HEK293 (cell line): ENCODE data around the gene MN1.

Experiments
- CTCF ChIA-PET: fragments of 350-600 bp; formaldehyde crosslinking; extraction: SDS; loops from one replicate; lab custom pipeline; 2021; ENCODE audit warnings: antibody characterized with exemption; lab: Yijun Ruan, JAX
- POLR2A ChIA-PET: fragments of 300-600 bp; formaldehyde crosslinking; extraction: SDS; loops from one replicate; lab custom pipeline; 2020; ENCODE audit warnings: antibody characterized with exemption, inconsistent platforms; lab: Yijun Ruan, JAX
- H3K27ac ChIP-seq: fragments of 200-500 bp; sonication (Bioruptor generic); 2 replicates; pipeline ENCODE4 v1.5.1; 2014; ENCODE audit warnings: low read depth, low read length, control low read depth, inconsistent platforms; ENCODE audit errors: extremely low read depth
- H3K36me3 ChIP-seq, 2 experiments: fragments of 200-500 bp in 1 of 2; sonication (Bioruptor generic) in 1 of 2; 1 replicate in 1 of 2; 2 replicates in 1 of 2; pipeline ENCODE4 v1.5.1; 2014 to 2017; ENCODE audit warnings: inconsistent platforms in 2 of 2, low read length in 2 of 2; ENCODE audit not compliant: control insufficient read depth in 2 of 2, insufficient read depth in 1 of 2
- H3K4me1 ChIP-seq: fragments of 200-500 bp; sonication (Bioruptor generic); 2 replicates; pipeline ENCODE4 v1.5.1; 2014; ENCODE audit warnings: mild to moderate bottlenecking, low read length, inconsistent platforms; ENCODE audit not compliant: control insufficient read depth, insufficient read depth
- H3K4me3 ChIP-seq: 2 replicates; pipeline ENCODE4 v1.5.1; 2011; ENCODE audit warnings: low read depth, mild to moderate bottlenecking, control low read depth, low read length, moderate library complexity
- H3K9me3 ChIP-seq: fragments of 200-500 bp; sonication (Bioruptor generic); 2 replicates; pipeline ENCODE4 v1.5.1; 2014; ENCODE audit warnings: low read depth, low read length, inconsistent platforms; ENCODE audit not compliant: control insufficient read depth, insufficient read depth
- GLI2 ChIP-seq: fragments of 450-650 bp; formaldehyde crosslinking; IDR thresholded peaks from 2 replicates; pipeline ENCODE4; 2017; ENCODE audit warnings: missing biosample characterization, missing genetic modification characterization, low read depth, borderline replicate concordance
- KLF16 ChIP-seq: fragments of 450-650 bp; formaldehyde crosslinking; IDR thresholded peaks from 2 replicates; pipeline ENCODE4 v1.5.1; 2017; ENCODE audit warnings: missing biosample characterization, missing genetic modification characterization
- KLF8 ChIP-seq: fragments of 450-650 bp; formaldehyde crosslinking; IDR thresholded peaks from 2 replicates; pipeline ENCODE4 v1.5.1; 2016; ENCODE audit warnings: missing biosample characterization, missing genetic modification characterization
- PATZ1 ChIP-seq: fragments of 450-650 bp; formaldehyde crosslinking; IDR thresholded peaks from 2 replicates; pipeline ENCODE4 v1.5.1; 2016; ENCODE audit warnings: missing biosample characterization, missing genetic modification characterization
- ZFP3 ChIP-seq: fragments of 450-650 bp; formaldehyde crosslinking; IDR thresholded peaks from 2 replicates; pipeline ENCODE4 v1.5.1; 2016; ENCODE audit warnings: low read depth, missing biosample characterization, missing genetic modification characterization
- ZNF266 ChIP-seq: fragments of 450-650 bp; formaldehyde crosslinking; IDR thresholded peaks from 2 replicates; pipeline ENCODE4 v1.5.1; 2016; ENCODE audit warnings: missing biosample characterization, missing genetic modification characterization, low read depth
- ZNF280D ChIP-seq: fragments of 450-650 bp; formaldehyde crosslinking; IDR thresholded peaks from 2 replicates; pipeline ENCODE4 v1.5.1; 2016; ENCODE audit warnings: missing biosample characterization, missing genetic modification characterization
- ZNF292 ChIP-seq: fragments of 450-650 bp; formaldehyde crosslinking; IDR thresholded peaks from 2 replicates; pipeline ENCODE4 v1.5.1; 2016; ENCODE audit warnings: low read depth, missing biosample characterization, missing genetic modification characterization, borderline replicate concordance
- ZNF335 ChIP-seq: fragments of 450-650 bp; formaldehyde crosslinking; conservative IDR thresholded peaks from 2 replicates; pipeline ENCODE4 v1.5.1; 2016; ENCODE audit warnings: missing biosample characterization, missing genetic modification characterization
- ZNF561 ChIP-seq: fragments of 450-650 bp; IDR thresholded peaks from 2 replicates; pipeline ENCODE4 v1.5.1; 2018; ENCODE audit warnings: missing biosample characterization, missing genetic modification characterization, borderline replicate concordance
- ZNF610 ChIP-seq: fragments of 450-650 bp; formaldehyde crosslinking; IDR thresholded peaks from 2 replicates; pipeline ENCODE4 v1.5.1; 2016; ENCODE audit warnings: missing biosample characterization, missing genetic modification characterization, borderline replicate concordance
- ZNF704 ChIP-seq: fragments of 450-650 bp; formaldehyde crosslinking; IDR thresholded peaks from 2 replicates; pipeline ENCODE4 v1.5.1; 2016; ENCODE audit warnings: missing biosample characterization, missing genetic modification characterization
- ZNF830 ChIP-seq: fragments of 450-650 bp; IDR thresholded peaks from 2 replicates; pipeline ENCODE4 v1.5.0; 2018; ENCODE audit warnings: missing biosample characterization, missing genetic modification characterization, low read depth, mild to moderate bottlenecking, moderate library complexity
- TF ChIP-seq, protein P1 (sequence below): fragments of 450-650 bp; formaldehyde crosslinking; IDR thresholded peaks from 2 replicates; pipeline ENCODE4 v1.5.1; 2016; ENCODE audit warnings: missing biosample characterization, missing genetic modification characterization
- TF ChIP-seq, protein P2 (sequence below): fragments of 450-650 bp; formaldehyde crosslinking; IDR thresholded peaks from 2 replicates; pipeline ENCODE4 v1.5.0; 2017; ENCODE audit warnings: missing biosample characterization, missing genetic modification characterization, borderline replicate concordance
- TF ChIP-seq, protein P3 (sequence below): fragments of 450-650 bp; formaldehyde crosslinking; IDR thresholded peaks from 2 replicates; pipeline ENCODE4 v1.5.1; 2016; ENCODE audit warnings: missing biosample characterization, missing genetic modification characterization

Gene MN1

GRCh38 chr22:27723708-27724107, 77.8 kb downstream of the MN1 start (continued):
- TF ChIP-seq KLF8, result no peak
- TF ChIP-seq ZNF335, result no peak
- TF ChIP-seq, protein P1, sequence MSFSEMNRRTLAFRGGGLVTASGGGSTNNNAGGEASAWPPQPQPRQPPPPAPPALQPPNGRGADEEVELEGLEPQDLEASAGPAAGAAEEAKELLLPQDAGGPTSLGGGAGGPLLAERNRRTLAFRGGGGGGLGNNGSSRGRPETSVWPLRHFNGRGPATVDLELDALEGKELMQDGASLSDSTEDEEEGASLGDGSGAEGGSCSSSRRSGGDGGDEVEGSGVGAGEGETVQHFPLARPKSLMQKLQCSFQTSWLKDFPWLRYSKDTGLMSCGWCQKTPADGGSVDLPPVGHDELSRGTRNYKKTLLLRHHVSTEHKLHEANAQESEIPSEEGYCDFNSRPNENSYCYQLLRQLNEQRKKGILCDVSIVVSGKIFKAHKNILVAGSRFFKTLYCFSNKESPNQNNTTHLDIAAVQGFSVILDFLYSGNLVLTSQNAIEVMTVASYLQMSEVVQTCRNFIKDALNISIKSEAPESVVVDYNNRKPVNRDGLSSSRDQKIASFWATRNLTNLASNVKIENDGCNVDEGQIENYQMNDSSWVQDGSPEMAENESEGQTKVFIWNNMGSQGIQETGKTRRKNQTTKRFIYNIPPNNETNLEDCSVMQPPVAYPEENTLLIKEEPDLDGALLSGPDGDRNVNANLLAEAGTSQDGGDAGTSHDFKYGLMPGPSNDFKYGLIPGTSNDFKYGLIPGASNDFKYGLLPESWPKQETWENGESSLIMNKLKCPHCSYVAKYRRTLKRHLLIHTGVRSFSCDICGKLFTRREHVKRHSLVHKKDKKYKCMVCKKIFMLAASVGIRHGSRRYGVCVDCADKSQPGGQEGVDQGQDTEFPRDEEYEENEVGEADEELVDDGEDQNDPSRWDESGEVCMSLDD (tag by site-specific recombination), result no peak
- no peak for TF ChIP-seq ZNF830 (tag by site-specific recombination)
- no peak for TF ChIP-seq GLI2 (tag by site-specific recombination)
- no peak for TF ChIP-seq ZNF292

GRCh38 chr22:27723158-27723557, 78.4 kb downstream of the MN1 start:
- Histone ChIP-seq H3K4me3 (no peak overlapping the region), H3K27ac (no peak overlapping the region), H3K36me3 (no peaks in the 10 kb centered on the region), H3K4me1 (peaks cover 11% of the 10 kb centered on the region), H3K9me3 (no peaks in the 10 kb centered on the region)
- ChIA-PET POLR2A (interaction anchor here (0.5 to 0.6 kb wide), 2 partner anchors 340 to 1191 kb away, joined by 3 to 4 read pairs; no protein-coding TSS in a partner anchor), CTCF (interaction anchor here (0.8 to 1.3 kb wide), 4 partner anchors 9 to 40 kb away, joined by 3 to 6 read pairs (median 4); no protein-coding TSS in a partner anchor)
- no peak for TF ChIP-seq ZNF280D
- no peak for TF ChIP-seq ZNF561 (tag by site-specific recombination)
- TF ChIP-seq, protein P2, sequence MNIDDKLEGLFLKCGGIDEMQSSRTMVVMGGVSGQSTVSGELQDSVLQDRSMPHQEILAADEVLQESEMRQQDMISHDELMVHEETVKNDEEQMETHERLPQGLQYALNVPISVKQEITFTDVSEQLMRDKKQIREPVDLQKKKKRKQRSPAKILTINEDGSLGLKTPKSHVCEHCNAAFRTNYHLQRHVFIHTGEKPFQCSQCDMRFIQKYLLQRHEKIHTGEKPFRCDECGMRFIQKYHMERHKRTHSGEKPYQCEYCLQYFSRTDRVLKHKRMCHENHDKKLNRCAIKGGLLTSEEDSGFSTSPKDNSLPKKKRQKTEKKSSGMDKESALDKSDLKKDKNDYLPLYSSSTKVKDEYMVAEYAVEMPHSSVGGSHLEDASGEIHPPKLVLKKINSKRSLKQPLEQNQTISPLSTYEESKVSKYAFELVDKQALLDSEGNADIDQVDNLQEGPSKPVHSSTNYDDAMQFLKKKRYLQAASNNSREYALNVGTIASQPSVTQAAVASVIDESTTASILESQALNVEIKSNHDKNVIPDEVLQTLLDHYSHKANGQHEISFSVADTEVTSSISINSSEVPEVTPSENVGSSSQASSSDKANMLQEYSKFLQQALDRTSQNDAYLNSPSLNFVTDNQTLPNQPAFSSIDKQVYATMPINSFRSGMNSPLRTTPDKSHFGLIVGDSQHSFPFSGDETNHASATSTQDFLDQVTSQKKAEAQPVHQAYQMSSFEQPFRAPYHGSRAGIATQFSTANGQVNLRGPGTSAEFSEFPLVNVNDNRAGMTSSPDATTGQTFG, result no peak

DNA sequence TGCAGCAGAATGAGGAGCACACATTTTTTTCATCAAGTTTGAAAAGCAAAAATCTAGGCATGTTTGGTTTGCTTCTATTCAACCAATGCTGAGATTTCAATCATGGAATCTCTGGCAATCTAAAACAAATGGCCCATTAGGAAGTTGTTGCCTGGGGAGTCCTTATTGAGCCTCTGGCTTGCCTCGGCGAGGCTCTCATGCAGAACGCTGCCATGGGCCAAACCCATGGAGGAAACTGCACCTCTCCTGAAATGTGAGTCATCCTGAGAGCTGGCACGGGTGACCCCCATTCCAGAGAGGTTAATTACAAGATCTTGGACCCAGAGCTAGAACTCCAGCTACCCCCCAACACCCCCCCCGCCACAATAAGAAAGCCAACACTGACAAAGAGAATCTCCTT, 80.7 kb downstream of the MN1 start:
- Histone ChIP-seq H3K36me3 (no peaks in the 10 kb centered on the region), H3K4me1 (peaks cover 9% of the 10 kb centered on the region), H3K4me3 (no peak overlapping the region), H3K27ac (no peak overlapping the region), H3K9me3 (no peaks in the 10 kb centered on the region)
- POLR2A ChIA-PET, result no interaction called here
- CTCF ChIA-PET, result no interaction called here
- TF ChIP-seq PATZ1 (tag by site-specific recombination), result no peak
- TF ChIP-seq GLI2 (tag by site-specific recombination), result no peak
- TF ChIP-seq ZNF704, result no peak
- TF ChIP-seq ZNF610 (tag by site-specific recombination), result no peak
- no peak for TF ChIP-seq ZFP3 (tag by site-specific recombination)
- TF ChIP-seq KLF16, result no peak
- TF ChIP-seq ZNF266 (tag by site-specific recombination), result no peak
- TF ChIP-seq, protein P1 (tag by site-specific recombination), result no peak
- TF ChIP-seq, protein P3, sequence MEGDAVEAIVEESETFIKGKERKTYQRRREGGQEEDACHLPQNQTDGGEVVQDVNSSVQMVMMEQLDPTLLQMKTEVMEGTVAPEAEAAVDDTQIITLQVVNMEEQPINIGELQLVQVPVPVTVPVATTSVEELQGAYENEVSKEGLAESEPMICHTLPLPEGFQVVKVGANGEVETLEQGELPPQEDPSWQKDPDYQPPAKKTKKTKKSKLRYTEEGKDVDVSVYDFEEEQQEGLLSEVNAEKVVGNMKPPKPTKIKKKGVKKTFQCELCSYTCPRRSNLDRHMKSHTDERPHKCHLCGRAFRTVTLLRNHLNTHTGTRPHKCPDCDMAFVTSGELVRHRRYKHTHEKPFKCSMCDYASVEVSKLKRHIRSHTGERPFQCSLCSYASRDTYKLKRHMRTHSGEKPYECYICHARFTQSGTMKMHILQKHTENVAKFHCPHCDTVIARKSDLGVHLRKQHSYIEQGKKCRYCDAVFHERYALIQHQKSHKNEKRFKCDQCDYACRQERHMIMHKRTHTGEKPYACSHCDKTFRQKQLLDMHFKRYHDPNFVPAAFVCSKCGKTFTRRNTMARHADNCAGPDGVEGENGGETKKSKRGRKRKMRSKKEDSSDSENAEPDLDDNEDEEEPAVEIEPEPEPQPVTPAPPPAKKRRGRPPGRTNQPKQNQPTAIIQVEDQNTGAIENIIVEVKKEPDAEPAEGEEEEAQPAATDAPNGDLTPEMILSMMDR (tag by site-specific recombination), result no peak
